ENCODE results near the gene FAM53B. TPM values are rescaled to one million over a fixed set of nuclear protein-coding genes. Genes with fewer than 3 reads are reported as not detected.
A peak's percentile ranks its signal among the peaks of the same experiment; 100 is the strongest.

Gene FAM53B
- total RNA-seq, 1 donor from 2014 or later: 18.5 TPM

- no peak for DNase-seq (ENCODE audit: low spot score)
- intact Hi-C loops (cut with DNase I): loop anchor here (5.0 kb wide), 3 partner anchors 42 to 92 kb away; no protein-coding TSS in a partner anchor
Observed at GRCh38 chr10:124644771-124645415, 99.3 kb downstream of the FAM53B start.

- intact Hi-C loops (cut with DNase I): no loop called here
- DNase-seq (ENCODE audit: low spot score): no peak
Observed at GRCh38 chr10:124644236-124644635, 99.9 kb downstream of the FAM53B start.

DNA sequence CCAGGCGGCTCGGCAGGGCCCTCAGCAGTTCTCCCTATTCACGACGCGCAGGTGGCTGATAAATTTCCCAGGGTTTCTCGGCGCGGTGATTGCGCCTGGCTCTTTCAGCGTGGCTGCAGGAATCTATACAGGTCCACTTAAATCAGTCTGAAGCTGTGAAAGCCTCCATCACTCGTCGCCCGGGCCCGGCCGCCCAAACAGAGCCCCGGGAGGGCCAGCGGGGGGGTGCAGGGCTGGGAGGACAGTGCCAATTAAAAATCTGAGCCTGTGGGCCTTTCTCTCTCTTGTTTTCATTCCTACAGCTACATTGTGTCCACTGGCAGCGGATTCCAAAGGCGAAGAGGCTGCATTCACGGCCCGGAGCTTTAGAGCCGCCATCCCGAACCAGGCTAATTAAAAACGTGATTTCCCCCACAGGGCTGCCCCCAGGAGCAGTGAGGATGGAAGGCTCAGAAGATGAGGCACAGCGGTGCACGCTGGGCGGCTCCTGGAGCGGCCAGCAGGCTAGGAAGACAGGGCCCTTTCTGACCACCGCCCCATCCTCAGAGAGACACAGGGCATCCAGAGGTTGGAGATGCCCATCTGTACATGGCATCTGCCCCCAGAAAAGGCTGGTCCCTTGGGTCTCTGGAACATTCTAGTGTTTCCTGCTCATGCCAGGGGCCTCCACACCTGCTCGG, 100.7 kb downstream of the FAM53B start:
- DNase-seq (ENCODE audit: low spot score): no peak
- intact Hi-C loops (cut with DNase I): no loop called here

DNA sequence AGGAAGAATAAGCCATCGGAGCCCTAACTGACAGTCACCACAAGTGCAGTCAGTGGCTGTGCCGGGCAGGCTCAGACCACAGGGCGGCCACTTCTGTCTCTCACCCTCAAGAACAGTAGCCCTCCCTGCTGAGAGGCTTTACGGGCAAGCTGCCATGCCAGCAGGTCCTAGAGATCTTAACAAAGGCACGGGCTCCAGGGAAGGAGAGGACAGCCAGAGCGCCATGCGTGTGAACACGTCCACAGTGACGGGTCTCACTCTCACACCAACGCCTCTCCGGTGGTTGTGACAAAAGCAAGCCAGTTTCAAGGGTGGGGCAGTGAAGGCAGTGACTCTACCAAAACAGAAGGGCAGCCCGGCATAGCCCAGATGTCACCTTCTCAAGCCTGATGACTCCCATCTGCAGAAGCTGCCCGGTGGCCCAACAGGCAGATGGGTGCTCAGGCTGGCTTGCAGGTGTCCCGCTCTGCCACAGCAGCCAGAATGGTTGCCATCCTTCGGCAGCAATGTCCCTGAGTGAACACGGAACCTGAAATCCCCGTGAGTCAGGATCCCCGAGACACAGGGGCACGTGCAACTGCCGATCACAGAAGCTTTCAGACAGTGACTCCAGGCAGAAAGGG, 102.0 kb downstream of the FAM53B start:
- DNase-seq (ENCODE audit: low spot score): no peak
- intact Hi-C loops (cut with DNase I): no loop called here

GRCh38 chr10:124641282-124642087, 102.7 kb downstream of the FAM53B start:
- intact Hi-C loops (cut with DNase I): no loop called here
- peak; percentile 83 for DNase-seq (ENCODE audit: low spot score)

- DNase-seq (ENCODE audit: low spot score): no peak
- intact Hi-C loops (cut with DNase I): no loop called here
Observed at GRCh38 chr10:124640538-124641231, 103.5 kb downstream of the FAM53B start.

DNA sequence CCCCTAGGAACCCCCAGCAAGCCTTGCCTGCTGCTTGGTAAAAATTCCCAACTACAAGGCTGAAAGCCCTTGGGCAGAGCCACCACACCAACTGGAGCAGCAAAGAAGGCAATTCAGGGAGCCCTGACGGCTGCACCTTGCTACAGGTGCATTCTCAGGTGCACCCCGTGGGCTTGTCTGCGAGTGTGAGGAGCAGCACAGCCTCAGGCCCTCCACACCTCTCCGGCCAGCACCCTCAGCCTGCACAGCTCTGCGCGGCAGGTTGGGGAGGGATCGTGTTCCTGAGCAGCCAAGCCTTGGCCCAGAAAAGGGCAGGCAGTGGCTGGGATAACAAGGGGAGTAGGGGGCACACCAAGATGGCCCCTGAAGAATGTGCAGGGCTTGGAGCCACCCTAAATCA, 104.1 kb downstream of the FAM53B start:
- no peak for DNase-seq (ENCODE audit: low spot score)
- intact Hi-C loops (cut with DNase I): no loop called here

DNA sequence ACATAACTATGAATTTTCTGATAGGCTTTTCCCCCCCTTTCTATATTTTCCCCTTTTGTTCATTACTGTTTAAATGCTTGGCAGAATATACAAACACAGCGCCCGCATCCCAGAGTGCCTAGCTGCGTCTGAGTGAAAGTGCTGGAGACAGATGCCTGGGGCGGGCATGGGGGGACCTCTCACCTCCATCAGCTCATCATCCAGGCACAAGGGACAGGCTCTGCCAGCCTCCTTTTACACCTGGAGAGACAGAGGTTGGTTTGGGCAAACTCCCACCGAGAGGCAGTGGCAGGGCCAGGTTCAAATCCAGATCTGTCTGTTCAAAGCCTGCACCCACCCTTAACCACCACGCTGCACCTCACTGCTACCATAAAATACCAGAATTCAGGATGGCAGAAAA, 104.5 kb downstream of the FAM53B start:
- intact Hi-C loops (cut with DNase I): no loop called here
- no peak for DNase-seq (ENCODE audit: low spot score)

- no peak for DNase-seq (ENCODE audit: low spot score)
- intact Hi-C loops (cut with DNase I): no loop called here
Observed at GRCh38 chr10:124639206-124639605, 105.0 kb downstream of the FAM53B start.

DNA sequence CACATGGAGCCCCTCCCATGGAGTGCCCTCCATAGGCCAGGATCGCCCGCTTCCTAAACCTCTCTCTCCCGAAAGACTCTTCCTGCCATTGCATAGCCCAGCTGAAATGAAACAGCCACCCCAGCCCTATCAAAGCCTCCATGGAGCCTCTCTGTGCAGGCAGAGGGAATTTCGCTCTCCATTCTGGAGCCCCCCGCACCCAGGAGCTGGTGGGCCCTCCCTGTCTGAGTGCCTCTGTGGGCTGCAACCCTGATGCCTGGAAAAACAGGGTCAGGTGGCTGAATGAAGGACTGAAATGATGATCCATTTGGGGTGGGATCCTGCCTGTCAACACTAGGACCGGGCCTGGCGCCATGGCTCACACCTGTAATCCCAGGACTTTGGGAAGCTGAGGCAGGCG, 106.4 kb downstream of the FAM53B start:
- DNase-seq (ENCODE audit: low spot score): no peak
- intact Hi-C loops (cut with DNase I): no loop called here

DNA sequence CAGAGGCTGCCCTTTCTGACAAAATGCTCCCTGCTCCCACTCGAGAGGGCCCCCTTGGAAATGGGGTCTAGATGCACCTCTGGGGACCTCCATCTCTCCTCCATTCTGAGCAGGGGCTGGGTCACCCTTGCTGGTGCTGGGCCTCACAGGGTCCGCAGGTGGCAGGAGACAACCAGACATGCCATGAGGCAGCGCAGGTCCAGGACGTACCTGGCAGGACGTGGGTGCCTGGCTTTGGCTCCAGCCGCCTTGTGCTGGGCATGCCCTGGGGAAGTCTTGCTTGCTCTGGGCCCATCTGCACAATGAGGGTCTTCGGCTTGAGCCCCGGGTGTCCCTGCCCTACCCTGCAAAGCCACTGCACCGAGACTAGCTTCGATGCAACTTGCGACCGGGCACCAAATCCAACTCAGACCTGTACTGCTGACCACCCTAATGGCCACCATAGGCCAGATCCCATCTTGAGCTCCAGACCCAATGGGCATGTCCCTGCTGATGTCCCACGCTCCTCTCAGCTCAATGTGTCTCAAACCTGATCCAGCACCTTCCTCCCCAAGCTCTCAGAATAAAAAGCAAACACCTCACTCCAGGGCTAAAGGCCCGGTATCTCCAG, 107.0 kb downstream of the FAM53B start:
- DNase-seq (ENCODE audit: low spot score): no peak
- intact Hi-C loops (cut with DNase I): no loop called here

DNA sequence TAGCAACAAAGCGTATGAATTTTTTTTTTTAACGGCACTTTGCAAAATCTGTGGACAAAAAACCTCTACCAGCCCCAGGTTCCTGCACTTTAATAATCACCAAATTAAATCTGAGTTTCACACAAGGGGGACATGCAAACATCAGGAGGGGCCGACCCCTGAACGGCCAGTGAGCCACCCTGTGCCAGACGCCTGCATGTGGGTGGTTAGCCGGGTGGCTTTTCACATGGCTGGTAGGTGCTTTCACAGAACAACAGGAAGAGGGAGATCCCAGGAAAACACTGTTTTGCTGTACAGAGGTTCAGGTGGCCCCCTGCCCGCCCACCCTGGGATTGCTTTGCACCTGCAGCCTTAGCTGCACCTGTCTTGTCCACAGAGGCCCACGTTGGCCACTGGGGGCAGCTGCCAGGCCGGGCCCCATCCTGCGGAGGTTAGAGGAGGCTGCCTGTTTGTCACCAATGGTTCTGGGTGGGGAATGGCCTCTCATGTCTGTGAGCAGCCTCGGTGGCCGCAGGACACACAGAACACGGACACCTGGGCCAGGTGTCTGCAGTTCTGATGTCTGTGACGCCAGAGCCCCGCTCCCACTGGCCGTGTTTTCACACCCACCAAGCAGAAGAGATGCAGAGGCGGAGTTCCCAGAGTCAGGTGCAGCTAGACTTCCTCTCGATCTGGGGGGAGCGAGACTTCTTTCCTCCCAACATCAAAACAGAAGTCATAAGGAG, 107.7 kb downstream of the FAM53B start:
- no peak for DNase-seq (ENCODE audit: low spot score)
- intact Hi-C loops (cut with DNase I): no loop called here

GRCh38 chr10:124632566-124632965, 111.6 kb downstream of the FAM53B start:
- no peak for DNase-seq (ENCODE audit: low spot score)

DNA sequence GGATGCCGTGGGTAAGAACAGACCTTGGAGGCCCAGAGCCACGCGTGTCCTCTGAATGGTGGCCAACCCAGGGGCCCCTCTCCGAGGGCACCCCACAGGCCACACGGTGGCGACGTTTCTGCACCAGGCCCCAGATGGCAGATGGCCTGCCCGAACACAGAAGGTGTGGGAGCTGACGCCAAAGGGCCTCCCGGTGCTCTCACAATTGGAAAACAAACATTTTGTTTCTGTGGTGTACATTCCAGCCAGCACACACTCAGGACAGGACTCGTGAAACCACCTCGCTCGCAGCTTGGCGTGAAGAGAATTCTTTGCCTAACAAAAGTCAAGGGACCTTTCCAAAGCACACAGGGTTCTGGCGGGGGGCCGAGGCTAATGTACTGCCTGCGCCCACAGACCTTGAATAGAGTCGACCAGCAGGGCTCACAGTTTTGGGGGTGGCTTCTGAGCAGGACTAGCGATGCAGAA, 112.1 kb downstream of the FAM53B start:
- intact Hi-C loops (cut with DNase I): loop anchor here (2.0 to 5.0 kb wide), 2 partner anchors 90 to 111 kb away; no protein-coding TSS in a partner anchor
- no peak for DNase-seq (ENCODE audit: low spot score)

More at GRCh38 chr10:124632566-124632965, 111.6 kb downstream of the FAM53B start:
- intact Hi-C loops (cut with DNase I): loop anchor here (2.0 to 5.0 kb wide), 2 partner anchors 90 to 110 kb away; no protein-coding TSS in a partner anchor

DNA sequence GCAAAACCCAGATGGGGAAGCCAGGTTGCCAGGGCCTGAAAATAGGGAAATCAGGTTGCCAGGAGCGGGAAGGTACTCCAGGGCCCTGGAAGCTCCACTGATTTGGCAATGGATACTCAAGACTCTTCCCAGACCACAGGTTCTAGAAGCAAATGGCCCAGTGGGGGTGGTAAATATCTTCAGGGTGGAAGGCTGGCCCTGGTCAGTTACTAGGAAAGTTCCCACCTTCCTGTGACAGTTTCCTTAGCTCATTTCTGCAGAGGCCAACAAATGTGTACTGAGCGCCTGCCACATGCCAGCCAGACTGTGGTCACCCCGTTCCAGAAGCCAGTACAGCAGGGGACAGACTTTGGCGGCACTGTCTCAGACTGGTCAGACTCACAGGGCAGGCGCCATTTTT, 113.6 kb downstream of the FAM53B start:
- intact Hi-C loops (cut with DNase I): loop anchor here (5.0 kb wide), 1 partner anchor 88 kb away; no protein-coding TSS in a partner anchor
- DNase-seq (ENCODE audit: low spot score): no peak

- DNase-seq (ENCODE audit: low spot score): no peak
- intact Hi-C loops (cut with DNase I): loop anchor here (5.0 kb wide), 1 partner anchor 88 kb away; no protein-coding TSS in a partner anchor
Observed at GRCh38 chr10:124629842-124630241, 114.3 kb downstream of the FAM53B start.

DNA sequence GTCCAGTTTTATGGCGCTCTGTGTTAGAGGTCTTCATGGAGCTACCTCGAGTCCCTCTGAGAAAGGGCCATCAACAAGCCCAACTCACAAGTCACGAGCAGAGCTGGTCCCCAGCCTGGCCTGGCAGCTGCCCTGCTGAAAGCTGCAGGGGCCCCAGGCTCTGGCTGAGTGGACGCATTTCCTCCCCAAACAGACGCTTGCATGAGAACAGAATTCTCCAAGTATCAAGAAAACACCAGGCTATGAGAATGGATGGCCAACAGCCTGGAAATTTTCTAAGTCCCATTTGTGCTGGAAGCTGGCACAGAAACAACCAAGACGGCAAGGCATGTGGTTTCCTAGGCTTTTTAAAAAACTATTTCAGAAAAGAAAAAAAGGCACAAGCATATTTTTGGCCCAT, 114.8 kb downstream of the FAM53B start:
- no peak for DNase-seq (ENCODE audit: low spot score)
- intact Hi-C loops (cut with DNase I): no loop called here

DNA sequence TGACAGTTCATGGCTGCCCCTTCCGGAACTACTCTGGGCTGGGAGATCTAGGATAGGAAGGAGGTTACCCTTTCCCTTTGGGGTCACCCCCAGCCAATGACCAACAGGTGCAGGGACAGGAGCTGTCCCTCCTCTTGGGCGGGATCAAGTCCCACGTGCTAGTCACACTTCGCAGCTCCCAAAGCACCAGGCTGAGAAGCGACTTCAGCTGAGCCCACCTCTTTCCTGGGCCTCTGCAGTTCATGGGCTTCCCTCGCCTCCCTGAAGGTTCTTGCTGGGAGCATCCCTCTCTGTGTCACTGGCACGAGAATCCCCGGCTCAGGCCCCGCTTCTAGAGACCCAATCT, 115.5 kb downstream of the FAM53B start:
- DNase-seq (ENCODE audit: low spot score): no peak
- intact Hi-C loops (cut with DNase I): no loop called here

Measured in cardiac septum (tissue), 1 donor.